ENCODE data around the gene ERP27.

DNA sequence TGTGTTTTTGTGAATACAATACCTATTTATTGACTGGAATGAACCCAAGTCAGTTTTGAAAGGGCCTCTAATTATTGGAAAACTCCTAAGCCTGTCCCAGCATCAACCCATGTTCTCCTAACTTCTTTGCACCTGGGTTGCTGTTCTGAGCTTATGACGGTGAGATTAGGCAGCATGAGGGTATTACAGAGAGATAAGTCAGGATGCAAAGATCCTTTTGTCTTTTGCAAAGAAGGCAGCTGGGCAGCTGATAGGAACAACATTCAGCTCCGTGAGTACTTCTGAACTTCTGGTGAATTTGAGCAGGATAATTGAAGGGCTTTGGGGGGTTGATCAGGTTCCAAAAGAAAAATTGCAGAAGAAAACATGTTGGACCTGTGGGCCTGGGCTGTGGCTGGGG lies 34.5 kb upstream of the ERP27 start, which contains the start of gene PDE6H:
- TF ChIP-seq, protein P1, sequence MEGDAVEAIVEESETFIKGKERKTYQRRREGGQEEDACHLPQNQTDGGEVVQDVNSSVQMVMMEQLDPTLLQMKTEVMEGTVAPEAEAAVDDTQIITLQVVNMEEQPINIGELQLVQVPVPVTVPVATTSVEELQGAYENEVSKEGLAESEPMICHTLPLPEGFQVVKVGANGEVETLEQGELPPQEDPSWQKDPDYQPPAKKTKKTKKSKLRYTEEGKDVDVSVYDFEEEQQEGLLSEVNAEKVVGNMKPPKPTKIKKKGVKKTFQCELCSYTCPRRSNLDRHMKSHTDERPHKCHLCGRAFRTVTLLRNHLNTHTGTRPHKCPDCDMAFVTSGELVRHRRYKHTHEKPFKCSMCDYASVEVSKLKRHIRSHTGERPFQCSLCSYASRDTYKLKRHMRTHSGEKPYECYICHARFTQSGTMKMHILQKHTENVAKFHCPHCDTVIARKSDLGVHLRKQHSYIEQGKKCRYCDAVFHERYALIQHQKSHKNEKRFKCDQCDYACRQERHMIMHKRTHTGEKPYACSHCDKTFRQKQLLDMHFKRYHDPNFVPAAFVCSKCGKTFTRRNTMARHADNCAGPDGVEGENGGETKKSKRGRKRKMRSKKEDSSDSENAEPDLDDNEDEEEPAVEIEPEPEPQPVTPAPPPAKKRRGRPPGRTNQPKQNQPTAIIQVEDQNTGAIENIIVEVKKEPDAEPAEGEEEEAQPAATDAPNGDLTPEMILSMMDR (IDR thresholded peaks at IDR 0.05; ENCODE audit: poor library complexity), result no peak
- TF ChIP-seq EZH2 (IDR thresholded peaks at IDR 0.05; ENCODE audit: borderline replicate concordance), result no peak

Data from hepatocyte (in vitro differentiated cells).